ENCODE results near the gene TBRG1.
A peak's percentile ranks its signal among the peaks of the same experiment; 100 is the strongest.

TBRG1 gene

DNA sequence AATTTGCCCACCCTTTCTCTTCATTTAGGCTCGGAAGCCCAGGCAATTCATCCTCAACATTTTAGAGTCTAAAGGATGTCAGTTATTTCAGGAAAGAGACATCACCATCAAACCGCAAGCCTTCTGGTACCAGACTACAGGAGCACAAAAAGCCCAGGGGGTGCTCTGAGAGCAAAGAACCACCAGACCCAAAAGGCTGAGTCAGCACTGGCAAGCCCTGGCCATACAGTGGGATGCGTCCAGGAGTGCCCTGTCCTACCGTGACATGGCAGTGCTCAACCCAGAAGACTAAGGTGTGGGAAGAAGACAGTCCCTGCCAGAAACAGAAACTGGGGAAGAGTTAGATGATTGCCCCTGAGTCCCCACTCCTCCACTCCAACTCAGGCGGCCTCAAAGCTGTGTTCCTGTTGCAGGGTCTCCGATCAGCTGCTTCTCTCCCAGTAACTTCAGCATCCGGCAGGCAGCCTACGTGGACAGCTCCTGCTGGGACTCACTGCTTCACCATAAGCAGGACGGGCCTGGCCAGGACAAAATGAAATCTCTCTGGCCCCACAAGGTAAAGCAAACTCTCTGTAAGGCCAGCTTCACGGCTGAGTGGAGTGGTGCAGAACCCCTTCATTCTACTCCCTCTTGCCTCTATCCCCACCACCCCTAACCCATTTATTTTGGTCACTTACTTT lies 10.0 kb upstream of the TBRG1 start:
- no peak for FAIRE-seq

DNA sequence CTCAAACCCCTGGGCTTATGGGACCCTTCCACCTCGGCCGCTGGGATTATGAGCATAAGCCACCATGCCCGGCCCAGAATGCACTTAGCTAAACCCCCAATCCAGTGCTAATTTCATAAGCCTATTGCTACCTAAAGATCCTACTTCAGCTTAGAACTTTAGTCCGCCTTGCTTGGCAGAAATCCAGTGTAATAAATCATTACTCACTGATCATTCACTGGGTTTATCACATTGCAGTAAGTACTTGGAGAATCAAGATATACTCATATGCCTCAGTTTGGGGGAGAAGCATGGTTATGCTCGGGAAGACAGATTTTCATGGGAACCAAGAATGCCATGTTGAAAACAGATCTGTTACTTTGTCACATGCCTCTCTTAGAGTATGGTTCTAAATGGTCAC lies 3.8 kb upstream of the TBRG1 start:
- no peak for DNase-seq (ENCODE audit: insufficient read length, low spot score)
- FAIRE-seq: no peak

More for the DNA sequence above, 10.0 kb upstream of the TBRG1 start:
- DNase-seq (ENCODE audit: insufficient read length, low spot score): no peak

GRCh38 chr11:124623861-124624525 lies 1.3 kb downstream of the TBRG1 start:
- FAIRE-seq: no peak

DNA sequence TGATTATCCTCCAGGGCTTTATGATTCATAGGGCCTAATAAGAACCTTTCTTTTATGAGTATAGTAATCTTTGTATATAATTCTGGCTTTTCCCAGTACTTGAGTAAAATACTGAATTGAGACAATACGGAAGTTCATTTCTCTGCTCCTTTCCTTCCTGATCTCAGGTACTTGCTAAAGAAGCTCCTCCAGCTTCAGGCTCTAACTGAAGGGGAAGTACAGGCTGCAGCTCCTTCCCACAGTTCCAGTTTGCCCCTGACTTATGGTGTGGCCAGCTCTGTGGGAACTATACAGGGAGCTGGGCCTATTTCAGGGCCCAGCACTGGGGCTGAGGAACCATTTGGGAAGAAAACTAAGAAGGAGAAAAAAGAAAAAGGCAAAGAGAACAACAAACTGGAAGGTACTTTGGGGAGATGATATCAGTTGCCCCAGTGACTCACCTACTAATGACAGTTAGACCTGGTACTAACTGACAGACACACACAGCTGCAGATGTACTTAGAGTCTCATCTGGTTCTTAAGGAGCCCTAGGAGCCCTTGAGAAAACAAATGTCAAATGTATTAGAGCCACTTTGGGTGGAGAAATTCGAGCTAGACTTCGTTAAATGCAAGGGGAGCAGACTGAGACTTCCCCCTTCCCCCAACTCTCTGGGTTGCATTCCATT lies 3.0 kb downstream of the TBRG1 start:
- DNase-seq (ENCODE audit: insufficient read length, low spot score): no peak
- FAIRE-seq: no peak

More at GRCh38 chr11:124623861-124624525, 1.3 kb downstream of the TBRG1 start:
- no peak for DNase-seq (ENCODE audit: insufficient read length, low spot score)

- FAIRE-seq (no peak), DNase-seq (ENCODE audit: insufficient read length, low spot score) (no peak)
Observed at GRCh38 chr11:124627546-124627945, 4.9 kb downstream of the TBRG1 start.

DNA sequence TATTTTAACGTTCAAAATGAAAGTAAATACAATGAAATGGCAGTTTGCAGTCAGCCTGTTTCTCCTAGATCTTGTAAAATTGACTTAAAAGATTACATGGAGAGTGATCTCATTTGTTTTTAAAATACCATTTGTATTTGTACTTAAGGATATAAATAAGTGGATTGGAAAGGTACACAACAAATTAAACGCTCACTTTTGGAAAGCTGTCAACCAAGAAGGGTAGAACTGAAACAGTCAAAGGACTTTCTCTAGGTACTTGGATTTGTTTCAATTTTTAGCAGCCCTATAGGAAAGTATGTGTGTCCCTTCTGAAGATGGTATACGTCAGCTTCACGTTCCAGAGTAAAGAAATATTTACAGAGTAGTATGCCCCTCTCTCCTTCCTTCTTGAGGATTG lies 7.3 kb downstream of the TBRG1 start:
- FAIRE-seq (no peak), DNase-seq (ENCODE audit: insufficient read length, low spot score) (no peak)

DNA sequence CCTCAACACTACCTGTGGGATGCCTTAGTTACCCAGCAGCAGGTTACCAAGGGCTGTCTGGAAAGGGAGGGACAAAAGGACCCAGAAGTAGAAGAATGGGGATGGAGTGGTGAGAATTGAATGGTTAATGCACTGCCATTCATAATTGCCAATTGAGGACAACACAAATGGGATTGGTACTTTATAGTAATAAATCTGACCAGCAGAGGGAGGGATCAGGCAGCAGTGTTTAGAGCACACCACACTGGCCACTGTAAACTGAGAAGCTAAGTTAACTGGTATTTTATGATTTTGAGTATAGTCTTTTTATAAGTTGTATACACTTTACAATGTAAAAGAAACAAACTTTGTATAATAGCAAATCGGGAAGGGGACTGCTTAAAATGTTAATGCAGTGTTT lies 10.7 kb downstream of the TBRG1 start:
- FAIRE-seq (no peak), DNase-seq (ENCODE audit: insufficient read length, low spot score) (no peak)

- DNase-seq (ENCODE audit: insufficient read length, low spot score) (no peak), FAIRE-seq (no peak)
Observed at GRCh38 chr11:124635932-124636331, 13.3 kb downstream of the TBRG1 start.

- DNase-seq (ENCODE audit: insufficient read length, low spot score) (no peak), FAIRE-seq (no peak)
Observed at GRCh38 chr11:124638500-124638899, 15.8 kb downstream of the TBRG1 start.

DNA sequence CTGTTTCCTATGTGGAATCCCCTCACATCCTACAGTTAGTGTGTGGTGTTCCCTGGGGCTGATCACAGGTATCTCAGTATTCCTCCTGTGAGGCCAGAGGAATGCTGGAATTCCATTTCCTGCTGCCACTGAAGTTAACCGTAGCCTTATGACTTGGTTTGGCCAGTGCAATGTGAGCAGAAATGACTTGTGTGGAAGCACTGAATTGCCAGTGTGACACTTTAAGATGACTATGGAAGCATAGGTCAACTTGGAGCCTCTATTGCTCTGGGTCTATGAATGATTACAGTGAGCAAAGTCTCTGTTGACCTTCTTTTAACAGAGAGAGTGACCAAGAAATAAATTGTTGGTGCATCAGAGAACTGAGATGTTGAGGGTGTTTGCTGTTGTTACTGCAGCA lies 16.5 kb downstream of the TBRG1 start:
- DNase-seq (ENCODE audit: insufficient read length, low spot score) (no peak), FAIRE-seq (no peak)

GRCh38 chr11:124640666-124641065 lies 18.0 kb downstream of the TBRG1 start:
- no peak for FAIRE-seq

DNA sequence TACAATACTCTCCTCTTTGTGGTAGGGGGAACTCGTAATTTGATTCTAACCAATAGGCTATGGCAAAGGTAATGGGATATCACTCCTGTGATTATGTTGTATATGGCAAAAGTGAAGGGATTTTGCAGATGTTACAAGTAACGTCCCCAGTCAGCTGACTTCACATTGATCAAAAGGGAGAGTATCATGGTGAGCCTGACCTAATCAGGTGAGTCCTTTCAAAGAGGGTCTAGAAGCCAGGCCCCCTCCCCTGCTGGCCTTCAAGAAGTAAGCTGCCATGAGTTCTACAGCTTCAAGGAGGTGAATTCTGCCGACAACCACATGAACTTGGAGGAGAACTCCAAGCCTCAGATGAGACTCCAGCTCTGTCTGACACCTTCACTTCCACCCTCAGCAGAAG lies 20.0 kb downstream of the TBRG1 start:
- DNase-seq (ENCODE audit: insufficient read length, low spot score) (no peak), FAIRE-seq (no peak)

More at GRCh38 chr11:124640666-124641065, 18.0 kb downstream of the TBRG1 start:
- no peak for DNase-seq (ENCODE audit: insufficient read length, low spot score)

- FAIRE-seq: no peak
- DNase-seq (ENCODE audit: insufficient read length, low spot score): no peak
Observed at GRCh38 chr11:124643042-124643604, 20.5 kb downstream of the TBRG1 start.

- DNase-seq (ENCODE audit: insufficient read length, low spot score) (no peak), FAIRE-seq (no peak)
Observed at GRCh38 chr11:124643605-124644425, 21.2 kb downstream of the TBRG1 start.

GRCh38 chr11:124644426-124645280 lies 22.0 kb downstream of the TBRG1 start:
- DNase-seq (ENCODE audit: insufficient read length, low spot score) (peak; percentile 20), FAIRE-seq (peak; percentile 89)

DNA sequence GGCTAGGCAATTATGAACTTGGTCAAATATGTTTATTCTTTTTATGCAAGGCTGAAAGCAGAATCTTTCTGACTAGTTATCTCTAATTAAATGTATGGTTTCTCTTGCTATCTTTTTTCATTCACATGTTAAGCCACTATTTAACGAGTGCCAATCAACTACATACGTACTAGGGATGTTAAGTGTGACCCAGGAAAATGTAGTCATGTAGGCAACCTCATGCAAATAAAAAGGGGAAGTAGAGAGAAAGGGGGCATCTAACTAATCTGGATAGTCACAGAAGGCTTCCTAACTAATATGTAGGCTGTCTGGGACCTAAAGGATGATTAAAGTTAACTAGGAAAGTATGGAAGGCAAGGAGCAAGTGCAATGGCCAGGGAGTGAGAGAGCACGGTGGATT lies 23.5 kb downstream of the TBRG1 start:
- FAIRE-seq (no peak), DNase-seq (ENCODE audit: insufficient read length, low spot score) (no peak)

DNA sequence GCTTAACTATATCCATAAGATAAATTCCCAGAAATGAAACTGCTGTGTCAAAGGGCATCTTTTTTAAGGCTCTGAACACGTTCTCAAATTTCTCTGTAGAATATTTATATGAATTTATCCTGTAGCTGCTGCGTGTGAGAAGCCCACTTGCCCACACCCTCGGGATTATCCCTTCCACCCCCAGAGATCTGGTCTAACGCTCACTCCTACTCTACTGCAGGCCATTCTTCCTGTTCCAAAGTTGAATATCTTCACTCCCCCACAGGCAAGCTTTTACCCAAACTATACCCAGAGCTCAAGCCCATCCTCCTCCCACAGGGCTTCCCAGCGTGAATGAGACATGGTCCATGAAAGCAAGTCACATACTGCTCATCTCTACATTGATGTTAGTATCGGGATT lies 25.9 kb downstream of the TBRG1 start:
- DNase-seq (ENCODE audit: insufficient read length, low spot score): no peak
- no peak for FAIRE-seq

DNA sequence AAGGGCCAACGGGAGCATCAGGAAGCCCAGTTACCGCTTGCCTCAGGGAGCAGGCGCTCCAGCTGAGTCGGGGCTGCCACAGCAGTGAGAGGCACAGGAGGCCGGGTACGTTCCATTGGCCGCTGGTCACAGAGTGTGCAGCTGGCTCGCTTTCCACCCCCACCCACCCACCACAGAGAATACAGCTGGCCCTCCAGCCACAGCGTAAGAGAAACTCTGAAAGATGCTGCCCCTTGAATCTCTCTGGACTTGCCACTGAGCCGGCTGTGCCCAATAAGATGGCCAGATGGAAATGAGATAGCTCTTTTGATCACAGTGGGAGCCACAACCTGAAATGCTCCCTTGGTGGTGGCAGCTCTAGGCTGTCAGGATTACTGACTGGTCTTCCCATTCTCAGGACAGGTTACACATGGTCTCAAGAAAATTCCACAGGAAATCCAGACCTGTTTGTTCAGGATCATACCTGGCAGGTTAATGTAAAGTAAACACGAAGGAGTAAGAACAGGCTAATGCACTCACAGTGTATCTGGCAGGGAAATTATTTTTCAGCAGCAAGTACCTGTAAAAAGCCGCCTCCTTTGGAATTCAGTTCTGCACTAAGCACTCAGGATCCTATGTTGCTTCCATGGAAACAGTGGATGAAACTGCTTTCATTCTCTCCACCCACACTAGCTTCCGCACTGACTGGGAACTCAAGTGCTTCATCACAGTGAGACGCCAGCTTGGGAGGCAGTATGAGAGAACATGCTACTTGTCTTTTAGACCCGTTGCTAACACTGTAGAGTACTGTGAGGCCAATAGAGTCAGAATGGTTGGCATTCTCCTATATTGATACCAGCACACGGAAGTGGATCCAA lies 34.3 kb downstream of the TBRG1 start:
- FAIRE-seq: no peak

GRCh38 chr11:124657904-124658303 lies 35.2 kb downstream of the TBRG1 start:
- FAIRE-seq: no peak
- DNase-seq (ENCODE audit: insufficient read length, low spot score): no peak

More for the DNA sequence above, 34.3 kb downstream of the TBRG1 start:
- DNase-seq (ENCODE audit: insufficient read length, low spot score): no peak

All from GM19239 (cell line).